ENCODE measurements around the gene MCEMP1.

Gene MCEMP1

DNA sequence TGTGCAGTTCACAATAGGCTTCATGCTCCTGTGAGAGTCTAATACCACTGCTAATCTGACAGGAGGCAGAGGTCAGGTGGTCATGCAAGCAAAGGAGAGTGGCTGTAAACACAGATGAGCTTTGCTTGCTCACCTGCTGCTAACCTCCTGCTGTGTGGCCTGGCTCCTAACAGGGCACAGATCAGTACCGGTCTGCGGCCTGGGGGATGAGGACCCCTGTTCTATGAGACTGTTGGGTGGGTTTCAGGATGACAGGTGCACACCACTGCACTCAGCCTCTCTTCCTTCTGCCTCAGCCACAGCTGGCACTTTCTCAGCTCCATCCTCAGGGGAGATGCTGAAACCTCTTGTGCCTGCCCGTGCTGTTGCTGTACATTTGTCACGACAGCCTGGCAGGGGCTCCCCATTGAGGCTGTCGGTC is 45.4 kb downstream of the MCEMP1 start:
- no peak for DNase-seq

DNA sequence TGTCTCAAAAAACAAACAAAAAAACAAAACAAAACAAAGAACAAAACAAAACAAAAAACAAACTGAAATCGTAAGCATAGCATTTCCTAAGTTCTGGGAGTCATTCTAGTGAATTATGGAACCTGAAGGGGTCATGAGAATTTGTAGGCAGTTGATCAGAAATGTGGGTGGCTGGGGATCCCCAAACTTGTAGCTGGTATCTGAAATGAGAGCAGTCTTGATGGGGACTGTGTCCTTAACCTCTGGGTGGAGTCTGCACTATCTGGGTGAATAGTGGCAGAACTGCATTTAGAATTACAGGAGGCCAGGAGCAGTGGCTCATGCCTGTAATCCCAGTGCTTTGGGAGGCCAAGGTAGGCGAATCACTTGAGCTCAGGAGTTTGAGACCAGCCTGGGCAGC is 48.9 kb downstream of the MCEMP1 start:
- no peak for DNase-seq

DNA sequence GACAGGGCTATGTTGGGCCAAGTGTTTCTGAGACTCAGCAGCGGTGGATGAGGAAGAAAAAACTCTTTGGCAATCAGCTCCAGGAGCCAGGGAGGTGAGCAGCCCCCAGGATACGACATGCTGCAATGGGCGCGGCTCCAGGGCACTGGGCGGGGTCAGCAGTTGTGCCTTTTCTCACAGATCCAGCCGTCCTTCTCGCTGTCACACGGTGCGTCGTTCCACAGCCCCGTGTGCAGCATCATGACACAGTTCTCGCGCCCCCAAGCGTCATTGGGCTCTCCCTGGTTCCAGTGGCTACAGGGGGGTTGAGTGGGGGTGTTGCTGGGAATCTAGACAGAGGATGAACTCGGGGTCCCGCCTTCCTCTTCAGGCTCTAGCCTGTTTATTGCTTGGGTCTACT is 52.3 kb downstream of the MCEMP1 start:
- DNase-seq = no peak
